ENCODE measurements around the gene FAM131B.

Gene FAM131B

GRCh38 chr7:143363016-143363937 lies 764 bp upstream of the FAM131B start:
- TF ChIP-seq SPI1 (IDR thresholded peaks at IDR 0.05; ENCODE audit: borderline replicate concordance, low read depth): no peak
- TF ChIP-seq POLR2AphosphoS5 (IDR thresholded peaks at IDR 0.05; ENCODE audit: low read depth): no peak
- TF ChIP-seq GABPA (IDR thresholded peaks at IDR 0.05; ENCODE audit: low read depth): no peak
- TF ChIP-seq, protein P1, sequence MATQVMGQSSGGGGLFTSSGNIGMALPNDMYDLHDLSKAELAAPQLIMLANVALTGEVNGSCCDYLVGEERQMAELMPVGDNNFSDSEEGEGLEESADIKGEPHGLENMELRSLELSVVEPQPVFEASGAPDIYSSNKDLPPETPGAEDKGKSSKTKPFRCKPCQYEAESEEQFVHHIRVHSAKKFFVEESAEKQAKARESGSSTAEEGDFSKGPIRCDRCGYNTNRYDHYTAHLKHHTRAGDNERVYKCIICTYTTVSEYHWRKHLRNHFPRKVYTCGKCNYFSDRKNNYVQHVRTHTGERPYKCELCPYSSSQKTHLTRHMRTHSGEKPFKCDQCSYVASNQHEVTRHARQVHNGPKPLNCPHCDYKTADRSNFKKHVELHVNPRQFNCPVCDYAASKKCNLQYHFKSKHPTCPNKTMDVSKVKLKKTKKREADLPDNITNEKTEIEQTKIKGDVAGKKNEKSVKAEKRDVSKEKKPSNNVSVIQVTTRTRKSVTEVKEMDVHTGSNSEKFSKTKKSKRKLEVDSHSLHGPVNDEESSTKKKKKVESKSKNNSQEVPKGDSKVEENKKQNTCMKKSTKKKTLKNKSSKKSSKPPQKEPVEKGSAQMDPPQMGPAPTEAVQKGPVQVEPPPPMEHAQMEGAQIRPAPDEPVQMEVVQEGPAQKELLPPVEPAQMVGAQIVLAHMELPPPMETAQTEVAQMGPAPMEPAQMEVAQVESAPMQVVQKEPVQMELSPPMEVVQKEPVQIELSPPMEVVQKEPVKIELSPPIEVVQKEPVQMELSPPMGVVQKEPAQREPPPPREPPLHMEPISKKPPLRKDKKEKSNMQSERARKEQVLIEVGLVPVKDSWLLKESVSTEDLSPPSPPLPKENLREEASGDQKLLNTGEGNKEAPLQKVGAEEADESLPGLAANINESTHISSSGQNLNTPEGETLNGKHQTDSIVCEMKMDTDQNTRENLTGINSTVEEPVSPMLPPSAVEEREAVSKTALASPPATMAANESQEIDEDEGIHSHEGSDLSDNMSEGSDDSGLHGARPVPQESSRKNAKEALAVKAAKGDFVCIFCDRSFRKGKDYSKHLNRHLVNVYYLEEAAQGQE (IDR thresholded peaks at IDR 0.05; ENCODE audit: insufficient replicate concordance, low read depth): no peak
- TF ChIP-seq CTCF (IDR thresholded peaks at IDR 0.05; ENCODE audit: insufficient read depth, low read length): no peak
- Histone ChIP-seq H3K27me3 (ENCODE audit: insufficient read depth, poor library complexity, severe bottlenecking) (peaks cover 39% of the 10 kb centered on the region), H3K4me3 (replicated peaks; ENCODE audit: insufficient read depth, low read length) (peak overlapping the region; percentile 14), H3K27ac (replicated peaks) (no peak overlapping the region)
- no peak for DNase-seq (ENCODE audit: low read depth in 1 of 2, low spot score in 1 of 2)

DNA sequence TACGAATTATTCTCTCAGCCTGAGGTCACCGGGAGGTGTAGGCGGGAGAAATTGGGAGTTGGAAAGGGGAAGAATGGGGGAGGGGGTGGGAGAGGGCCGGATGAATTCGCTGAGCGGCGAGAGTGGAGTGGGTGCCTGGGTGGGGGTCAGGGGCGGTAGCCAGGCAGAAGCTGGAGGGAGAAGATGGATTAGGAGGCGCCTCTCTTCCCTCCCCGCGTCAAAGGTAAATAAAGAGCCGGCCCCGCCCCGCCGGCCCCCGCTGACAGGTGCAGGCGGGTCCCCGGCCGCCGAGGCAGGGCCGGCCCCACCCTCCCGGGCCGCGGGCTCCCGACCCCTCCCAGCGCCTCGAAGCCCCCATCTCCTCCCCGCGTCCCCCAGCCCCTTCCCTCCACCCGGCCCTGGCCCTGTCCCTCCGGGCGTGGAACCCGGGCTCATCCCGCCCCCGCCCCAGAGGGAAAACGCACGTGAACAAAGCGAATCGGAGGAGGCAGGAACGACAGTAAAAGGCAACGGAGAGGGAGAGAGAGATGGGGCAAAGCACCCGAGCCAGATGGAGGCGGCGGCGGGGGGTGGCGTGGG lies 872 bp downstream of the FAM131B start:
- TF ChIP-seq CTCF (IDR thresholded peaks at IDR 0.05; ENCODE audit: insufficient read depth, low read length): no peak
- no peak for TF ChIP-seq SPI1 (IDR thresholded peaks at IDR 0.05; ENCODE audit: borderline replicate concordance, low read depth)
- TF ChIP-seq POLR2AphosphoS5 (IDR thresholded peaks at IDR 0.05; ENCODE audit: low read depth): no peak
- TF ChIP-seq, protein P1 (IDR thresholded peaks at IDR 0.05; ENCODE audit: insufficient replicate concordance, low read depth): no peak
- TF ChIP-seq GABPA (IDR thresholded peaks at IDR 0.05; ENCODE audit: low read depth): no peak
- Histone ChIP-seq H3K27ac (replicated peaks) (no peak overlapping the region), H3K27me3 (ENCODE audit: insufficient read depth, poor library complexity, severe bottlenecking) (peaks cover 39% of the 10 kb centered on the region), H3K4me3 (replicated peaks; ENCODE audit: insufficient read depth, low read length) (peak overlapping the region; percentile 49)
- DNase-seq (ENCODE audit: low read depth in 1 of 2, low spot score in 1 of 2): no peak

DNA sequence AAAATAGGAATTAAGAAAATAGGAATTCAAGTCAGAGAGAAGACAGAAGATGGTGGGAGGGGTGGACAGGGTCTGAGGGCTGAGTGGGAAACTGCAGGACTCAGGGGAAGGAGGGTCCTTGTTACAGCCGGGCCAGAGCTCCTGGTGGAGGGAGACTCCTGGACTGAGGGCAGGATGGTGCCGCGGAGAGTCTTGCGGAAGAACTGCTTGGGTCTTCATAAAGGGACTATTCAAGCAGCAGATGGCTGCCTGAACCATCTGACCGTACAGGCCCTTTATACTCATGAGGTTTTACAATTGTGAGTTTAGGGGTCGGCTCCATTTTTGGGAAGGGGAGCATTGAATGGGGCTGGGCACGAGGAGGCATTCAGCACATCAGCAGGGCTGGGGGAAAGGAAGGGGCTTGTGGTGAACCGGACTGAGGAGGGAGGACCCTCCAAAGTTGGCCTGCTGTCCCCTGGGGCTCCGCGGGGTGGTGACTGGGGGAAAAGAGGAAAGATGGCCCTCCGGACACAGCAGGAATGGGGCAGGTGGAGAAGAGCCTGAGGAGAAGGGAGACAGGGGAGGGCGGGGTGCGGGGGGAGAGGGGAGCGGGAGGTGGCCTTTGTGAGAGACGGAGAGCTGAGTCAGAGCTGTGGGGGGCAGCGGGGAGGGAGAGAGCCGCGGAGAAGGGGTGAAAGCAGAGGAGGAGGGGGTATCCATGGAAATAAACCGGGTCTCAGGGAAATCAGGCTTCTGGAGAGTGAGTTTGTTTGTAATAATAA lies 1.5 kb downstream of the FAM131B start:
- no peak overlapping the region for H3K4me3 ChIP-seq (replicated peaks; ENCODE audit: insufficient read depth, low read length)
- peaks cover 39% of the 10 kb centered on the region for H3K27me3 ChIP-seq (ENCODE audit: insufficient read depth, poor library complexity, severe bottlenecking)

More for the DNA sequence above, 1.5 kb downstream of the FAM131B start:
- TF ChIP-seq CTCF (IDR thresholded peaks at IDR 0.05; ENCODE audit: insufficient read depth, low read length) (no peak), POLR2AphosphoS5 (IDR thresholded peaks at IDR 0.05; ENCODE audit: low read depth) (no peak), GABPA (IDR thresholded peaks at IDR 0.05; ENCODE audit: low read depth) (no peak), SPI1 (IDR thresholded peaks at IDR 0.05; ENCODE audit: borderline replicate concordance, low read depth) (no peak)
- TF ChIP-seq, protein P1 (IDR thresholded peaks at IDR 0.05; ENCODE audit: insufficient replicate concordance, low read depth): no peak
- DNase-seq (ENCODE audit: low read depth in 1 of 2, low spot score in 1 of 2): no peak
- no peak overlapping the region for H3K27ac ChIP-seq (replicated peaks)
